Fibroblast of pulmonary artery (primary cell): Measurements from ENCODE around the gene SLC39A9.
"Not testable (repeated sequence)": the region's sequence is repeated elsewhere in the genome, so short reads cannot be mapped to it uniquely, and the experiment has no call there.

ENCODE experiments used
- DNase-seq: peaks from one replicate; pipeline ENCODE4 v3.0.0-alpha.2; 2010; ENCODE audit warnings: low read depth
- H3K4me3 ChIP-seq: replicated peaks from 2 replicates; pipeline ENCODE4 v1.5.1; 2011; ENCODE audit warnings: low read depth, mild to moderate bottlenecking, control low read depth, low read length, moderate library complexity
- TF ChIP-seq, protein P1 (sequence below): IDR thresholded peaks from 2 replicates; pipeline ENCODE4 v1.5.1; 2011; ENCODE audit warnings: mild to moderate bottlenecking, control low read depth, low read length, inconsistent platforms; ENCODE audit errors: missing control alignments

The SLC39A9 gene

DNA sequence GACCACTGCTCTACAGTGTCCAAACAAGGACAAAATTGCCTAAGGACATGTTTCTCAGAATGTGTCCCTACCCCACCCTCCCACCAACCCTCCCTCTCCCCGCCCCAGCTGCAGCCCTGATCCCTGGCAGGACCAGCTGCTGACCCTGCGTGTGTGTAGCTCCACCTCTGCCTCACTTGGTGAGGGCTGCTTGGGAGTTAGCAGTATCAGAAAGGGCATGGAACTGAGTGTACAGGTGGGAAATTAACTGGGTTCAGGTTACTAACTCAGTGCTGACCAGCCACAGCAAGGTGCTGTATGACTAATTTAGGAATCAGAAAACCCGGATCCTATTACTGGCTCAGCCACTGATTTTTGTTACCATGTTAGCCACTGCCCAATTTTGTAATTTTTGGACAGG is 74.8 kb downstream of the SLC39A9 start:
- H3K4me3 ChIP-seq = no peak overlapping the region
- DNase-seq = no peak
- TF ChIP-seq, protein P1, sequence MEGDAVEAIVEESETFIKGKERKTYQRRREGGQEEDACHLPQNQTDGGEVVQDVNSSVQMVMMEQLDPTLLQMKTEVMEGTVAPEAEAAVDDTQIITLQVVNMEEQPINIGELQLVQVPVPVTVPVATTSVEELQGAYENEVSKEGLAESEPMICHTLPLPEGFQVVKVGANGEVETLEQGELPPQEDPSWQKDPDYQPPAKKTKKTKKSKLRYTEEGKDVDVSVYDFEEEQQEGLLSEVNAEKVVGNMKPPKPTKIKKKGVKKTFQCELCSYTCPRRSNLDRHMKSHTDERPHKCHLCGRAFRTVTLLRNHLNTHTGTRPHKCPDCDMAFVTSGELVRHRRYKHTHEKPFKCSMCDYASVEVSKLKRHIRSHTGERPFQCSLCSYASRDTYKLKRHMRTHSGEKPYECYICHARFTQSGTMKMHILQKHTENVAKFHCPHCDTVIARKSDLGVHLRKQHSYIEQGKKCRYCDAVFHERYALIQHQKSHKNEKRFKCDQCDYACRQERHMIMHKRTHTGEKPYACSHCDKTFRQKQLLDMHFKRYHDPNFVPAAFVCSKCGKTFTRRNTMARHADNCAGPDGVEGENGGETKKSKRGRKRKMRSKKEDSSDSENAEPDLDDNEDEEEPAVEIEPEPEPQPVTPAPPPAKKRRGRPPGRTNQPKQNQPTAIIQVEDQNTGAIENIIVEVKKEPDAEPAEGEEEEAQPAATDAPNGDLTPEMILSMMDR = no peak

DNA sequence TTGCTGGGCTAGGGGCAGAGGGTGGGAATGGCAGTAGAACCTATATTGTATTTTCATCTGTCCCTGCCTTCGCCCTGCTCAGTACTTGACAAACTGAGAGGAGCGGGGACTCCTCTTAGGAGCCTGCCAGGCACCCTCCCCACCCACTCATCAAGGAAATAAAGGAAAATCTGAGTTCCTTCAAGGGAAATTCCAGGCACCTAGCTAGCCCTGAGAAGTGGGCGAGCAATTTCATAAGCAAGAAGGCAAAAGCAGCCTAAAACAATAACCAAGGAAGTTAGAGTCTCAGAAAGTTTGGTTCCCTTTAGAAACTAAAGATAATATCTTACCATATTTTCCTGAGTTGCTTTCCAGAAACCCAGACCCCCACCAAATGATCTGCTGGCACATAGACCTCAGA is 75.5 kb downstream of the SLC39A9 start:
- TF ChIP-seq, protein P1 = no peak
- DNase-seq = no peak
- no peak overlapping the region for H3K4me3 ChIP-seq

DNA sequence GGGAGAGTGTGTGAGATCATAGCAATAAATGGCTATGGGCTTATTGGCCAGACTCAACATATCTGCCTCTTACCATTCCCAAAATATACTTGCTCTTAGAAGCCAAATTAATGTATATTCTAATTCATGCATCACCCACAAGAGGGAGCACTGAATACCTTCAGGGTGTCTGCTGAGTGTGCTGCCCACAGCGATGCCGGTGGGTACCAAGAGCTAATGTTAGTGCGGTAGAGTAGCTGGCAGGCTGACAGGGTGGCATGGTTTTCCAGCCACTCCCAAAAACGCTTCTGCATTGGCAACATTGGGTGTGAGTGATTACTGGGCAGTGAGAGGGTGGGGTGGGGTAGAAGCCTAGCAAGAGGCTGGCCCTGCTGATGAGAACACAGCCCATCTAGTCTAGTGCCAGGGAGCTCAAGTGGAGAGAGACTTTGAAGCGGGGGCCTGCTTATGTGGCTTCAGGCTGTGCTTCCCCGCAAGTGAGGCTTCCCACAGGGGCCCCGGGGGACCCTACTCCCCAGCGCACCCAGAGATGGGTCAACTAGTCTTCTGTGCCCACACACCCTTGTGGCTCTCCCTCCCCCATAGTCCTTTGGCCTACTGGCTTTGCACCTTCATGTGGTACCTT is 76.8 kb downstream of the SLC39A9 start:
- TF ChIP-seq, protein P1 = peak; percentile 48
- H3K4me3 ChIP-seq = no peak overlapping the region
- peak; percentile 24 for DNase-seq

DNA sequence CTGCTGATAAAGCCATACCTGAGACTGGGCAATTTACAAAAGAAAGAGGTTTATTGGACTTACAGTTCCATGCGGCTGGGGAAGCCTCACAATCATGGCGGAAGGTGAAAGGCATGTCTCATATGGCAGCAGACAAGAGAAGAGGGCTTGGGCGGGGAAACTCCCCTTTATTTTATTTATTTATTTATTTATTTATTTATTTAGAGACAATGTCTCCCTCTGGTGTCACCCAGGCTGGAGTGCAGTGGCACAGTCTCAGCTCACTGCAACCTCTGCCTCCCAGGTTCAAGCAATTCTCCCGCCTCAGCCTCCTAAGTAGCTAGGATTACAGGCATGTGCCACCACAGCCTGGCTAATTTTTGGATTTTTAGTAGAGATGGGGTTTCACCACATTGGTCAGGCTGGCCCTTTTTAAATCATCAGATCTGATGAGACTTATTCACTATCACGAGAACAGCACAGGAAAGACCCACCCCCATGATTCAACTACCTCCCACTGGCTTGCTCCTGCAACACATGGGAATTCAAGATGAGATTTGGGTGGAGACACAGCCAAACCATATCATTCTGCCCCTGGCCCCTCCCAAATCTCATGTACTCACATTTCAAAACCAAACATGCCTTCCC is 78.4 kb downstream of the SLC39A9 start:
- not testable (repeated sequence) for H3K4me3 ChIP-seq, DNase-seq

DNA sequence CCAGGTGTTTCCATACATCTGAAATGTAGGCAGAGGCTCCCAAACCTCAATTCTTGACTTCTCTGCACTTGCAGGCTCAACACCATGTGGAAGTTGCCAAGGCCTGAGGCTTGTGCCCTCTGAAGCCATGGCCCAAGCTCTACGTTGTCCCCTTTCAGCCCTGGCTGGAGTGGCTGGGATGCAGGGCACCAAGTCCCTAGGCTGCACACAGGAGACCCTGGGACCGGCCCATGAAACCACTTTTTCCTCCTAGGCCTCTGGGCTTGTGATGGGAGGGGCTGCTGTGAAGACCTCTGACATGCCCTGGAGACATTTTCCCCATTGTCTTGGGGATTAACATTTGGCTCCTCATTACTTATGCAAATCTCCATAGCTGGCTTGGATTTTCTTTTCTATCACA is 79.6 kb downstream of the SLC39A9 start:
- H3K4me3 ChIP-seq, DNase-seq: not testable (repeated sequence)

DNA sequence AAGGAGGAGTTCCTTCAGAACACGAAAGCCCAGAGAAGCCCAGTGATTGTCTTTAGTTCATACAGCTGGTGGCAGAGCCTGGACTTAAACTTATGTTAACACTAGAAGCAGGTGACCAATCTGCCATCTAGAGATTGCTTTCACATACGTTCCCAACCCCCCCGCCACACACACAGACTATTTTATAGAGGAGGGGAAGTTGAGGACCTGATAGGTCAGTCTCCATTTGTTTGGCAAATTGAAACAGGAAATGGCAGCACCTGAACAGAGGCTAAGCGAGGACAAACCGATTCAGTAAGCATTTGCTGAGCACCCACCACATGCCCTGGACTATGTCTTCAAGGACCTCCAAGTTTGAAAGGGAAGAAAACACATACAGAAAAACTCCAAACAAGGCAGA is 81.2 kb downstream of the SLC39A9 start:
- TF ChIP-seq, protein P1 = no peak
- no peak overlapping the region for H3K4me3 ChIP-seq
- no peak for DNase-seq

DNA sequence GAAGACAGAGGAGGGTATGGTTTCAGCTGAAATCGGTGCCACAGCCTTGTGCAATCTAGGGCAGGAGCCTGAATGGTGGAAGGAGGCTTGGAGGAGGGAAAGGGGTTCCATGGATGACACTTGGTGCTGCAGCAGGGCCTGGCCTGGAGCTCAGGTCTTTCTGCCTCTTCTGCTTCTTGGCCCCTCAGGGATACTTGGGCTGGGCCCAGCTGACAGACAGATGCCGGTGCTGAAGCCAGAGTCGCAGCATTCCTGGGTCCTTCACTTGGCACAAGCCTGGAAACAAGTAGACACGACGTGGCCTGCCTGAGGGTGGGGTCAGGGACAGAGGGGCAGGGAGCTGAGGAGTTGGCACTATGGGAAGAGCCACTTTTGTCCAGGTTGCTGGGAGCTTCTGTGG is 81.6 kb downstream of the SLC39A9 start:
- no peak for DNase-seq
- H3K4me3 ChIP-seq = no peak overlapping the region
- TF ChIP-seq, protein P1 = no peak
